Panc1 (cell line): Measurements from ENCODE around the gene ZBP1. TPM values are rescaled to one million over a fixed set of nuclear protein-coding genes. Genes with fewer than 3 reads are reported as not detected.

ENCODE experiments used
- ATAC-seq: fragments of 200-7000 bp; cut with Tn5 transposase; 2 replicates; pipeline ENCODE4 v1.9.1; 2020; ENCODE audit warnings: mild to moderate bottlenecking, moderate library complexity
- BruUV-seq: library from RNA; stranded (reverse); fragments of 400-500 nt; replicated peaks from 2 replicates; lab custom pipeline; 2021; lab: Mats Ljungman, UMichigan
- CTCF ChIA-PET: fragments of 300-600 bp; sonication (Branson Sonifier 250); formaldehyde crosslinking; loops from one replicate; lab custom pipeline; 2022; ENCODE audit warnings: antibody characterized with exemption; lab: Charles Lee
- POLR2A ChIA-PET: fragments of 300-600 bp; sonication (Branson Sonifier 250); formaldehyde crosslinking; loops from one replicate; lab custom pipeline; 2022; ENCODE audit warnings: antibody characterized with exemption; lab: Charles Lee
- DNase-seq: peaks from one replicate; pipeline ENCODE4 v3.0.0-alpha.2; 2010; ENCODE audit warnings: low read depth, low spot score
- H3K27ac ChIP-seq: 2 replicates; pipeline ENCODE4 v1.5.1; 2011; ENCODE audit warnings: mild to moderate bottlenecking, low read length, inconsistent platforms
- H3K27me3 ChIP-seq: fragments of 200-500 bp; sonication (Bioruptor generic); 2 replicates; pipeline ENCODE4 v1.6.0; 2014; ENCODE audit warnings: low read length, inconsistent platforms; ENCODE audit not compliant: control insufficient read depth, insufficient read depth
- H3K36me3 ChIP-seq: fragments of 200-500 bp; sonication (Bioruptor generic); 2 replicates; pipeline ENCODE4 v1.5.1; 2014; ENCODE audit warnings: inconsistent platforms, mild to moderate bottlenecking, low read length, moderate library complexity; ENCODE audit not compliant: control insufficient read depth, insufficient read depth
- H3K4me1 ChIP-seq: 2 replicates; pipeline ENCODE4 v1.5.1; 2011; ENCODE audit warnings: inconsistent platforms, mild to moderate bottlenecking, low read length, moderate library complexity; ENCODE audit not compliant: control insufficient read depth, insufficient read depth
- H3K4me3 ChIP-seq, 2 experiments: 2 replicates each; pipeline ENCODE4 v1.5.1; 2011 to 2012; ENCODE audit warnings: low read depth in 2 of 2, low read length in 2 of 2, mild to moderate bottlenecking in 2 of 2, inconsistent platforms in 1 of 2, moderate library complexity in 1 of 2
- H3K9me3 ChIP-seq: fragments of 200-500 bp; sonication (Bioruptor generic); 2 replicates; pipeline ENCODE4 v1.5.1; 2014; ENCODE audit warnings: low read depth, mild to moderate bottlenecking, inconsistent platforms, low read length, moderate library complexity; ENCODE audit not compliant: control insufficient read depth, insufficient read depth
- CTCF ChIP-seq: fragments of 450-650 bp; IDR thresholded peaks from 2 replicates; pipeline ENCODE4 v1.5.1; 2017; ENCODE audit warnings: mild to moderate bottlenecking
- POLR2AphosphoS5 ChIP-seq: IDR thresholded peaks from 2 replicates; pipeline ENCODE4 v1.6.1; 2012; ENCODE audit warnings: mild to moderate bottlenecking, low read depth, low read length, moderate library complexity
- REST ChIP-seq, 2 experiments: IDR thresholded peaks; 2 replicates each; pipeline ENCODE4 v1.6.1; 2011 to 2012; ENCODE audit warnings: low read depth in 2 of 2, control low read depth in 1 of 2, low read length in 1 of 2, mild to moderate bottlenecking in 1 of 2, moderate library complexity in 1 of 2; ENCODE audit not compliant: insufficient read depth in 1 of 2
- SIN3A ChIP-seq: IDR thresholded peaks from 2 replicates; pipeline ENCODE4 v1.6.1; 2012; ENCODE audit warnings: low read depth, mild to moderate bottlenecking, low read length, moderate library complexity, borderline replicate concordance; ENCODE audit not compliant: insufficient read depth
- TCF7L2 ChIP-seq: IDR thresholded peaks from 2 replicates; pipeline ENCODE4 v1.6.1; 2011; ENCODE audit warnings: mild to moderate bottlenecking, low read depth, low read length, inconsistent platforms
- in situ Hi-C: cut with HindIII; loops from 2 replicates; pipeline ENCODE4 v1.10.0; 2016; ENCODE audit warnings: low sequenced_read_pairs, low pct_unique_long_range_greater_than_20kb
- intact Hi-C: fragments of 100-400 bp; cut with micrococcal nuclease; formaldehyde crosslinking; loops from one replicate; pipeline ENCODE4 v1.10.0; 2022; ENCODE audit not compliant: unreplicated experiment
- total RNA-seq: library from RNA; stranded (reverse); gene quantifications from one replicate; pipeline ENCODE4 v1.2.1, GENCODE V29; 2021; ENCODE audit not compliant: unreplicated experiment

The ZBP1 gene
- total RNA-seq, 1 experiment from 2014 or later = not detected

- DNase-seq = no peak
- no peaks in the 10 kb centered on the region for H3K36me3 ChIP-seq
- no peak overlapping the region for H3K4me3 ChIP-seq
- H3K4me1 ChIP-seq = peaks cover 4% of the 10 kb centered on the region; the same call in 1 of the 2 replicates
- TF ChIP-seq REST (IDR thresholded peaks at IDR 0.05; ENCODE audit: insufficient read depth in 1 of 2, low read depth in 2 of 2, low read length in 1 of 2) (no peak), TCF7L2 (no peak), CTCF (no peak), POLR2AphosphoS5 (no peak), SIN3A (no peak)
- no peaks in the 10 kb centered on the region for H3K27me3 ChIP-seq
- BruUV-seq = no TSS peak
- CTCF ChIA-PET = no interaction called here
- H3K9me3 ChIP-seq = no peaks in the 10 kb centered on the region
- ATAC-seq = no peak
- H3K27ac ChIP-seq = no peak overlapping the region
- in situ Hi-C loops (no loop called here), intact Hi-C loops (no loop called here)
- POLR2A ChIA-PET = no interaction called here
Observed at GRCh38 chr20:57660922-57661745, 40.9 kb upstream of the ZBP1 start.

- Histone ChIP-seq H3K36me3 (no peaks in the 10 kb centered on the region), H3K27me3 (no peaks in the 10 kb centered on the region), H3K9me3 (no peaks in the 10 kb centered on the region), H3K4me1 (peaks cover 4% of the 10 kb centered on the region; the same call in 1 of the 2 replicates), H3K4me3 (no peak overlapping the region), H3K27ac (no peak overlapping the region)
- CTCF ChIA-PET = no interaction called here
- no peak for DNase-seq
- TF ChIP-seq TCF7L2 = no peak
- no peak for TF ChIP-seq REST (IDR thresholded peaks at IDR 0.05; ENCODE audit: insufficient read depth in 1 of 2, low read depth in 2 of 2, low read length in 1 of 2)
- no peak for TF ChIP-seq SIN3A
- TF ChIP-seq POLR2AphosphoS5 = no peak
- TF ChIP-seq CTCF = no peak
- POLR2A ChIA-PET = no interaction called here
- intact Hi-C loops = no loop called here
- BruUV-seq = TSS peak; percentile 83
- no peak for ATAC-seq
- in situ Hi-C loops = no loop called here
Observed at GRCh38 chr20:57660181-57660921, 40.1 kb upstream of the ZBP1 start.
